COR-L47 (cell line): ENCODE data around the gene TNFAIP2.
"Not testable (repeated sequence)": the region's sequence is repeated elsewhere in the genome, so short reads cannot be mapped to it uniquely, and the experiment has no call there.

Experiments used
- DNase-seq: peaks from one replicate; lab custom pipeline; 2025; lab: John Stamatoyannopoulos, UW

TNFAIP2 gene

GRCh38 chr14:103107941-103108748 is 15.1 kb upstream of the TNFAIP2 start:
- DNase-seq, result no peak

- DNase-seq, result no peak
Observed at GRCh38 chr14:103108749-103109207, 14.5 kb upstream of the TNFAIP2 start.

- no peak for DNase-seq
Observed at GRCh38 chr14:103109535-103110441, 13.5 kb upstream of the TNFAIP2 start.

GRCh38 chr14:103110681-103111231 is 12.5 kb upstream of the TNFAIP2 start:
- no peak for DNase-seq

- DNase-seq, result no peak
Observed at GRCh38 chr14:103111232-103111868, 11.9 kb upstream of the TNFAIP2 start.

GRCh38 chr14:103112400-103113243 is 10.6 kb upstream of the TNFAIP2 start:
- DNase-seq, result no peak

- DNase-seq, result no peak
Observed at GRCh38 chr14:103113303-103113702, 10.0 kb upstream of the TNFAIP2 start.

- DNase-seq, result no peak
Observed at GRCh38 chr14:103113774-103114173, 9.5 kb upstream of the TNFAIP2 start.

GRCh38 chr14:103115086-103115679 is 8.1 kb upstream of the TNFAIP2 start:
- not testable (repeated sequence) for DNase-seq

- DNase-seq, result no peak
Observed at GRCh38 chr14:103115845-103116572, 7.3 kb upstream of the TNFAIP2 start.

- DNase-seq, result no peak
Observed at GRCh38 chr14:103116636-103117035, 6.6 kb upstream of the TNFAIP2 start.

GRCh38 chr14:103117499-103117898 is 5.8 kb upstream of the TNFAIP2 start:
- not testable (repeated sequence) for DNase-seq

- DNase-seq, result no peak
Observed at GRCh38 chr14:103118018-103118662, 5.1 kb upstream of the TNFAIP2 start.

GRCh38 chr14:103118663-103119404 is 4.4 kb upstream of the TNFAIP2 start:
- no peak for DNase-seq

GRCh38 chr14:103119527-103119926 is 3.7 kb upstream of the TNFAIP2 start:
- DNase-seq, result not testable (repeated sequence)

- DNase-seq, result no peak
Observed at GRCh38 chr14:103121121-103121845, 2.0 kb upstream of the TNFAIP2 start.

- peak; percentile 100 for DNase-seq
Observed at GRCh38 chr14:103121846-103122584, 1.2 kb upstream of the TNFAIP2 start.
